Right kidney (tissue), 1 donor: Measurements from ENCODE around the gene TMEM14C.
A peak's percentile ranks its signal among the peaks of the same experiment; 100 is the strongest.

ENCODE experiments used
- DNase-seq: peaks from one replicate; pipeline ENCODE4 v3.0.0-alpha.2; 2016

TMEM14C gene

DNA sequence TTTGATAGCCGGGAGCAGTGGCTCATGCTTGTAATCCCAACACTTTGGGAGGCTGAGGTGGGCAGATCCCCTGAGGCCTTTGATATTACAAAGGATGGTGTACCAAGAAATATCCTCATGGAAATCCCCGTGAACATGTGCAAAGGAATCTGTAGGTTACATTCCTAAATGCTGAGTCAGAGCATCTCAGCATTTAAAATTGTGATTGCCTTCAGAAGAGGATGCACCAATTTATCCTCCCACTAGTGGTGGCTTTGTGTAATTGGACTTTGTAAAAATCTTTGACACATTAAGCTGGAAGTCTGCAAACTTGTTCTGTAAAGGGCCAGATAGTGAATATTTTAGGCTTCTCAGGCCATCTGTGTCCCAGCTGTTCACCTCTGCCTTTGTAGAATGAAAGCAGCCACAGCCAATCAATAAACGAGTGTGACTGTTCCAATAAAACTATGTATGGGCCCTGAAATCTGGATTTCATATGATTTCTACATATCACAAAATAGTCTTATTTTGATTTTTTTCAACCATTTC, 36.5 kb downstream of the TMEM14C start:
- peak; percentile 10 for DNase-seq

DNA sequence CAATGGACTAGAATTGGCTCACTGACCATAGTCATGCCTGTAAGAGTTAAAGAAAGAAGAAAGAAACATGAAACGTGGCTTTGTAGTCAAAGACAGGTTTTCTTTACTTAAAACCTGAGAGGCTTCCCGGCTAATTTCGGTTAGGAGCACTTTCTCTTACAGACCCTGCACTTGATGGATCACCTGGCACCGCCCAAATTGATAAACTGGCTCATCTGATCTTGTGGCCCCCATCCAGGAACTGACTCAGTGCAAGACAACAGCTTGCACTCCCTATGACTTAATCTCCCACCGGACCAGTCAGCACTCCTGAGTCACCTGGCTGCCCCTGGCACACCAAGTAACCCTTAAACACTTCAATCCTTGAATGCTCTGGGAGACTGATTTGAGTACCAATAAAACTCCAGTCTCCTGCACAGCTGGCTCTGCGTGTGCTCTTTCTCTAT, 37.0 kb downstream of the TMEM14C start:
- no peak for DNase-seq

DNA sequence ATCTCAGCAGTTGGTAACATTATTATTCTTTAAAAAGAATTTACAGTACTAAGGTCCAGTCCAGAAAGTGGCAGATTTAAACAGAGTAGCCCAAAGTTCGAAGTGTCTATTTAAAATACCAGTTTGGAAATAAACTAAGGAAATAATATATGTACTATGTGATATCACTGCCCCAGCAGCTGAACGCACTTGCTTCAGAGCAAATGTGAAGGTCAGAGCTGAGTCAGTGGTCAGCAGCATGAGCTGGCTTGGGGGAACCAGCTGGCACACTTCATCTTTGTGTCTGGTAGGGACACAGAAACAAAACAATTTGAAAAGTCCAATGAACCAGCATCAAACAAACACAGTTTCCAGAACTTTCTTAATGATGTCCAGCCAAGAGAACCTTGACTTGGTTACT, 40.1 kb downstream of the TMEM14C start:
- DNase-seq, result no peak

DNA sequence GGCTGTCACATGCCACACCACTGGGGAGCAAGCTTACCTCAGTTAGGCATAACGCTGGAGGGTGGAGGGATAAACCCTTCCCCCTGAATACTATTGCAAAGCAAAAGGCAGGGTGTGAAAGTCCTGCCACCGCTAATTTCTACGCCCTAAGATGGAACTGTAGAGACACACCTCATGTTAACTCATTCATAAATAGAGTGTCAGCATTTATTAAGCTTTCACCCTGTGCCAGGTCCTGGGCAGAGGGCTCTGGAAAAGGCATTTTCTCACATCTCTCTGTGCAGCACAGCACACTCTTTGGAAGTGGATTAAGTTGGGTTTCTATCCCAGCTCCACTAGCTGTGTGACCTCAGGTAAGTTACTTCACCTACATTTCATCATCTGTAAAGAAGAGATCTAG, 46.5 kb downstream of the TMEM14C start:
- no peak for DNase-seq

DNA sequence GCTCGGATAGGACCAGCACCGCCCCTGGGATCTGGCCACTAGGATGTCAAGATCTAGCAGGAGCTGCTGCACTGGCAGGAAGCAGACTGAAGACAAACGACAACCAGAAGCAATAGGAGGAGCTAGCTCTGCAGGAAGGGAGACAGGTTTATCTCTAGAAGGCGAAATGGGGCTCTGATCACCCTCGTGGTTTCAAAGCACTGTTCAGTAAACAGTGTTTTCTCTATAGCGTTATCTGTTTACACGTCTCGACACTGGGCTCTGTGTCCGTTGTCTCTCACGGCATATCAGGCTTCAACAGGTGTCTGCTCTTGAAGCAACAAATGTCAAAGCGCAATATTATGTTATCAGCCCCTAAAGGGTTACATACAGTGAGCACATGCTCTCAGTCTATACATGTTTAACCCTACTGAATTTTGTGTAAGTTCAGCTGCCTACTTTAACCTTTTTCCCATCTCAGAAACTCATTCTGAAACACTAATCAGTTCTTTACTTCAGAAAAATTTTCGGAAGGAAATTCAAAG, 48.6 kb downstream of the TMEM14C start:
- no peak for DNase-seq

DNA sequence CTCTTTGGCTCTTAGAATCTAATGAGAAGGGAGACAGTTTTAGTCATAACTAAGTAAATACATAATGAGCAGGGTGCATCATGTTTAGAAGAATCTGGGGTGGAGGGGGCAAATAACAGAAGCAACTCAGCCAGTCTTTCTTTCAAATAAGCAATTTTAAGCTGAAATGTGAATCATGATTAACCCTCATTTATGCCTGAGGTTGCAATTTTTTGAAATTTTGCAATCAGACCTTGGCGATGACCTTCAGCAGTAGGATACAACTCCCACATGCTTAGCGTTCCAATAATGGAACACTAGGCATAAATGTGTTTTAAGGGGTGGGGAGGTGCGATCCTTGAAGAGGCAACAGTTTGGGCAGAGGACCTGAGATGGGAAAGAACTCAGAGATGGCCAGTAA, 55.4 kb downstream of the TMEM14C start:
- DNase-seq, result no peak

- DNase-seq, result no peak
These were observed 56.2 kb downstream of the TMEM14C start for GRCh38 chr6:10779076-10779475.
